Peyer's patch (tissue), 4 donors: ENCODE measurements around the gene PHPT1. TPM values are rescaled to one million over a fixed set of nuclear protein-coding genes. Genes with fewer than 3 reads are reported as not detected.

ENCODE experiments used
- DNase-seq, 3 donors: peaks; one replicate each; pipeline ENCODE4 v3.0.0-alpha.2; 2017 to 2019
- H3K27ac ChIP-seq, 4 donors: fragments of 200-600 bp; sonication (generic); one replicate each; pipeline ENCODE4 v1.5.1; 2016 to 2019
- H3K27me3 ChIP-seq, 2 donors: fragments of 200-600 bp; sonication (generic); one replicate each; pipeline ENCODE4 v1.5.1; 2019
- H3K36me3 ChIP-seq, 3 donors: fragments of 200-600 bp; sonication (generic); one replicate each; pipeline ENCODE4 v1.5.1; 2016 to 2019
- H3K4me1 ChIP-seq, 4 donors: fragments of 200-600 bp; sonication (generic); one replicate each; pipeline ENCODE4 v1.5.1; 2016 to 2019
- H3K4me3 ChIP-seq, 4 donors: fragments of 200-600 bp; sonication (generic); 1 replicate in 3 of 4; 2 replicates in 1 of 4; pipeline ENCODE4 v1.5.1; 2016 to 2019; ENCODE audit warnings: mild to moderate bottlenecking in 1 of 4
- H3K9me3 ChIP-seq, 4 donors: fragments of 200-600 bp; sonication (generic); one replicate each; pipeline ENCODE4 v1.5.1; 2016 to 2019; ENCODE audit warnings: mild to moderate bottlenecking in 1 of 4
- POLR2A ChIP-seq, 2 donors: fragments of 450-650 bp; IDR thresholded peaks; one replicate each; pipeline ENCODE4 v1.5.1; 2017; ENCODE audit warnings: antibody characterized with exemption in 2 of 2, mild to moderate bottlenecking in 2 of 2, moderate library complexity in 2 of 2
- total RNA-seq, 4 donors: library from RNA; depleted of rRNA; stranded (reverse); fragments of >200 nt; gene quantifications; one replicate each; pipeline ENCODE4 v1.1.0, GENCODE V29; 2016
- TF ChIP-seq, protein P1 (sequence below), 6 experiments: fragments of 450-650 bp in 4 of 6; fragments of 200-600 bp in 2 of 6; sonication (generic) in 1 of 6; IDR thresholded peaks; one replicate each; pipeline ENCODE4 v1.5.1; 2017 to 2019; ENCODE audit warnings: antibody characterized with exemption in 6 of 6, mild to moderate bottlenecking in 3 of 6, moderate library complexity in 1 of 6

PHPT1 gene
- total RNA-seq, 4 donors from 2014 or later: 66.0 to 120 (median 96.5) TPM

DNA sequence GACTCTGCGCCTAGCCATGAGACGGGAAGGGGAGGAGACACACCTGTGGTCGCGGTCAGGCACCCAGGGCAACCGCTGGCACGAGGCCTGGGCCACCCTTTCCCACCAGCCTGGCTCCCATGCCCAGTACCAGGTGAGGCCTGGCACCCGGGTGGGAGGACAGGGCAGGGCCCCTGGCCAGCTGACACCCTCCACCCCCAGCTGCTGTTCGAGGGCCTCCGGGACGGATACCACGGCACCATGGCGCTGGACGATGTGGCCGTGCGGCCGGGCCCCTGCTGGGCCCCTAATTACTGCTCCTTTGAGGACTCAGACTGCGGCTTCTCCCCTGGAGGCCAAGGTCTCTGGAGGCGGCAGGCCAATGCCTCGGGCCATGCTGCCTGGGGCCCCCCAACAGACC, 8.0 kb downstream of the PHPT1 start:
- Histone ChIP-seq H3K36me3 (peaks cover 0 to 14% (median 0%) of the 10 kb centered on the region in 3 donors), H3K9me3 (no peaks in the 10 kb centered on the region), H3K27ac (peak overlapping the region in 3 of 4 donors; percentile 83 to 96 (median 91)), H3K27me3 (no peaks in the 10 kb centered on the region), H3K4me1 (peaks cover 0 to 55% (median 10%) of the 10 kb centered on the region in 4 donors), H3K4me3 (no peak overlapping the region)
- TF ChIP-seq, protein P1, sequence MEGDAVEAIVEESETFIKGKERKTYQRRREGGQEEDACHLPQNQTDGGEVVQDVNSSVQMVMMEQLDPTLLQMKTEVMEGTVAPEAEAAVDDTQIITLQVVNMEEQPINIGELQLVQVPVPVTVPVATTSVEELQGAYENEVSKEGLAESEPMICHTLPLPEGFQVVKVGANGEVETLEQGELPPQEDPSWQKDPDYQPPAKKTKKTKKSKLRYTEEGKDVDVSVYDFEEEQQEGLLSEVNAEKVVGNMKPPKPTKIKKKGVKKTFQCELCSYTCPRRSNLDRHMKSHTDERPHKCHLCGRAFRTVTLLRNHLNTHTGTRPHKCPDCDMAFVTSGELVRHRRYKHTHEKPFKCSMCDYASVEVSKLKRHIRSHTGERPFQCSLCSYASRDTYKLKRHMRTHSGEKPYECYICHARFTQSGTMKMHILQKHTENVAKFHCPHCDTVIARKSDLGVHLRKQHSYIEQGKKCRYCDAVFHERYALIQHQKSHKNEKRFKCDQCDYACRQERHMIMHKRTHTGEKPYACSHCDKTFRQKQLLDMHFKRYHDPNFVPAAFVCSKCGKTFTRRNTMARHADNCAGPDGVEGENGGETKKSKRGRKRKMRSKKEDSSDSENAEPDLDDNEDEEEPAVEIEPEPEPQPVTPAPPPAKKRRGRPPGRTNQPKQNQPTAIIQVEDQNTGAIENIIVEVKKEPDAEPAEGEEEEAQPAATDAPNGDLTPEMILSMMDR (IDR thresholded peaks at IDR 0.05): no peak
- no peak for TF ChIP-seq POLR2A (IDR thresholded peaks at IDR 0.05)
- peak in 1 of 3 donors; percentile 45 for DNase-seq

DNA sequence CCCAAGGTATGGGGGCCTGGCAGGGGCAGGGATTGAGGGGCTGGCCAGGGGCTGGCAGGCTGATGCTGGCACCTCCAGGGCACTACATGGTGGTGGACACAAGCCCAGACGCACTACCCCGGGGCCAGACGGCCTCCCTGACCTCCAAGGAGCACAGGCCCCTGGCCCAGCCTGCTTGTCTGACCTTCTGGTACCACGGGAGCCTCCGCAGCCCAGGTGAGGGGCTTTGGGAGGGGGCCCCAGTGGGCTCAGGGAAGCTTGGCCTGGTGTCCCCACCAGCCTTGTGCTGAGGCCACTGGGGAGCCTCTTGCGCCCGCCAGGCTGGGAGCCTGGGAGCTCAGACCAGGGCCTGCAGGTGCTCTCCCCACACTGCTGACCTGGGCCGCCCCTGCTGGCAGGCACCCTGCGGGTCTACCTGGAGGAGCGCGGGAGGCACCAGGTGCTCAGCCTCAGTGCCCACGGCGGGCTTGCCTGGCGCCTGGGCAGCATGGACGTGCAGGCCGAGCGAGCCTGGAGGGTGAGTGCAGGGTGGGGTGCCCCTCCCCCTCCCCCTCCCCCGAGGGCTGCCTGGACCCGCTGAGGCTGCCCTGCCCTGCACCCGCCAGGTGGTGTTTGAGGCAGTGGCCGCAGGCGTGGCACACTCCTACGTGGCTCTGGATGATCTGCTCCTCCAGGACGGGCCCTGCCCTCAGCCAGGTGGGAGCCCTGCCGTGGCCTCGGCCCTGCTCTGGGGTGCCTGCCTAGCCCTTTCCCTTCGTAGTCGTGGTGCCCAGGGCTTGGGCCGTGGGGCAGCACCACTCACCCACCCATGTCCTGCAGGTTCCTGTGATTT, 8.6 kb downstream of the PHPT1 start:
- Histone ChIP-seq H3K4me1 (peaks cover 0 to 55% (median 10%) of the 10 kb centered on the region in 4 donors), H3K9me3 (no peaks in the 10 kb centered on the region), H3K4me3 (no peak overlapping the region), H3K27me3 (no peaks in the 10 kb centered on the region), H3K27ac (peak overlapping the region in 3 of 4 donors; percentile 83 to 96 (median 91)), H3K36me3 (peaks cover 0 to 21% (median 0%) of the 10 kb centered on the region in 3 donors)
- TF ChIP-seq POLR2A (IDR thresholded peaks at IDR 0.05): peak in 1 of 2 donors; percentile 40
- TF ChIP-seq, protein P1 (IDR thresholded peaks at IDR 0.05): peak in 3 of 6 experiments; percentile 31 to 35 (median 31)
- DNase-seq: peak in 2 of 3 donors; percentile 77 to 86

DNA sequence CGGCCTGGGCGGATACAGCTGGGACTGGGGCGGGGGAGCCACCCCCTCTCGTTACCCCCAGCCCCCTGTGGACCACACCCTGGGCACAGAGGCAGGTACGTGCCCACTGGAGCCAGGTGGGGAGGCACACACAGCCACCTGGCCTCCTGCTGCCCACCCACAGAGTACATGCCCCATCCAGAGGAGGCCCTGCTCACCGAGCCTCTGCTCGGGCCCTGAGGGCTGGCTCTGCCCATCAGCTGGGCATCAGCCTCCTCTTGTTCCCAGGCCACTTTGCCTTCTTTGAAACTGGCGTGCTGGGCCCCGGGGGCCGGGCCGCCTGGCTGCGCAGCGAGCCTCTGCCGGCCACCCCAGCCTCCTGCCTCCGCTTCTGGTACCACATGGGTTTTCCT, 9.2 kb downstream of the PHPT1 start:
- H3K9me3 ChIP-seq: no peaks in the 10 kb centered on the region
- H3K27ac ChIP-seq: peak overlapping the region in 3 of 4 donors; percentile 83 to 96 (median 91)
- no peaks in the 10 kb centered on the region for H3K27me3 ChIP-seq
- peak in 1 of 3 donors; percentile 44 for DNase-seq
- TF ChIP-seq, protein P1 (IDR thresholded peaks at IDR 0.05): no peak
- TF ChIP-seq POLR2A (IDR thresholded peaks at IDR 0.05): no peak
- no peak overlapping the region for H3K4me3 ChIP-seq
- H3K4me1 ChIP-seq: peaks cover 0 to 55% (median 10%) of the 10 kb centered on the region in 4 donors
- H3K36me3 ChIP-seq: peaks cover 0 to 27% (median 0%) of the 10 kb centered on the region in 3 donors

DNA sequence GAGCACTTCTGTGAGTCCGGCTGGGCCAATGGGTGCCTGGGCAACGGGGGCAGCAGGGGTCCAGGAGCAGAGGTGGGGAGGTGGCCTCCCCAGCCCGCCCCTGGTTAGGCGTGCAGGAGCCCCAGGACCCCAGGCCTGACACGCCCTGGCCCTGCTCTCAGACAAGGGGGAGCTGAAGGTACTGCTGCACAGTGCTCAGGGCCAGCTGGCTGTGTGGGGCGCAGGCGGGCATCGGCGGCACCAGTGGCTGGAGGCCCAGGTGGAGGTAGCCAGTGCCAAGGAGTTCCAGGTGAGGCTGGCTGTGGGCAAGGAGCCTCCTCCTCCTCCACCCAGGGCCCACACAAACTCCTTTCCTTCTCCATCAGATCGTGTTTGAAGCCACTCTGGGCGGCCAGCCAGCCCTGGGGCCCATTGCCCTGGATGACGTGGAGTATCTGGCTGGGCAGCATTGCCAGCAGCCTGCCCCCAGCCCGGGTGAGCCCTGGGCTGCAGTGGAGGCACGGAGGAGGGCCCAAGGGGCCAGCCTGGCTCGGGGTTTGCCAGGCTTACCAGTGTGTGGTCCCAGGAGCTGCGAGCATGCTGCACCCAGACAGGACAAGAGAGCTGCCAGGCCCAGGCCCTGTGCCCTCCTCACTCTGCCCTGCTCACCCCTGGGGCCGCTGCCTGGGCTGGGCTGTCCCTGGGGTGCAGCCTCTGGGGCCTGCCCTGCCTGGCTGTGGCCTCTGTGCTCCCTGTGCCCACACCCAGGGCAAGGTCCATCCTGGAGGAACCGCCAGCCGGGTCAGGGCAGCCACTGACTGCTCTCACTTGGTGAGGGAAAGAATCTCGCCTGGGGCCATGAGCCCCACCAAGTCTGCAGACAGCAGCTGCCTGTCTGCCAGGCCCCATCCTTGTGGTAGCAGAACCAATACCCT, 9.9 kb downstream of the PHPT1 start:
- DNase-seq: peak in 2 of 3 donors; percentile 93 to 94
- H3K36me3 ChIP-seq: peaks cover 0 to 31% (median 0%) of the 10 kb centered on the region in 3 donors
- H3K4me1 ChIP-seq: peaks cover 0 to 55% (median 10%) of the 10 kb centered on the region in 4 donors
- peak overlapping the region in 2 of 4 donors; percentile 26 to 36 for H3K4me3 ChIP-seq
- H3K9me3 ChIP-seq: no peaks in the 10 kb centered on the region
- TF ChIP-seq, protein P1 (IDR thresholded peaks at IDR 0.05): no peak
- TF ChIP-seq POLR2A (IDR thresholded peaks at IDR 0.05): peak in 1 of 2 donors; percentile 71
- no peaks in the 10 kb centered on the region for H3K27me3 ChIP-seq
- H3K27ac ChIP-seq: peak overlapping the region in 3 of 4 donors; percentile 83 to 96 (median 91)

DNA sequence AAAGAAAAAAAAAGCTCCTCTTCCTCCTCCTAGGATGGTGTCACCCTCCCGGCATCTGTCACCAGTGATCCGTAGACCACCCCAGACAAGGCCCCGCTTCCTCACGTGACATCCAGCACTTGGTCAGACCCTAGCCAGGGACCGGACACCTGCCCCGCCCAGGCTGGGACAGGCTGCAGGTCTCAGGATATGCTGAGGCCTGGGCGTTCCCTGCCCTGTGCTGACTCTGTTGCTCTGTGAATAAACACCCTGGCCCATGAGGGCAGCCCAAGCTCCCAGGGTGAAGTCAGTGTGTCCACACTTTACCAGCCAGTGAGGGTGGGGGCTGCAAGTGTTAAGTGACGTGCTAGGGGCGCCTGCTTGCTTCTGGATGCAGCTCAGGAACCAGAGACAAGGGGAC, 11.3 kb downstream of the PHPT1 start:
- DNase-seq: peak in 2 of 3 donors; percentile 53 to 65
- H3K9me3 ChIP-seq: no peaks in the 10 kb centered on the region
- peaks cover 0 to 31% (median 0%) of the 10 kb centered on the region in 3 donors for H3K36me3 ChIP-seq
- TF ChIP-seq, protein P1 (IDR thresholded peaks at IDR 0.05): no peak
- no peak for TF ChIP-seq POLR2A (IDR thresholded peaks at IDR 0.05)
- H3K27me3 ChIP-seq: no peaks in the 10 kb centered on the region
- peaks cover 6 to 68% (median 15%) of the 10 kb centered on the region in 4 donors for H3K4me1 ChIP-seq
- no peak overlapping the region for H3K4me3 ChIP-seq
- H3K27ac ChIP-seq: peak overlapping the region in 3 of 4 donors; percentile 83 to 96 (median 91)
